Uterus (tissue), 2 donors: ENCODE data around the gene NCAM2.

Source experiments
- CTCF ChIP-seq, 4 experiments: fragments of 200-600 bp in 2 of 4; fragments of 450-650 bp in 2 of 4; sonication (generic) in 2 of 4; IDR thresholded peaks; one replicate each; pipeline ENCODE4 v1.5.1; 2016 to 2019; ENCODE audit warnings: antibody characterized with exemption in 4 of 4, mild to moderate bottlenecking in 2 of 4, moderate library complexity in 1 of 4
- POLR2A ChIP-seq, 2 donors: fragments of 450-650 bp; IDR thresholded peaks; one replicate each; pipeline ENCODE4 v1.6.1; 2016; ENCODE audit warnings: antibody characterized with exemption in 2 of 2, mild to moderate bottlenecking in 1 of 2, moderate library complexity in 1 of 2

DNA sequence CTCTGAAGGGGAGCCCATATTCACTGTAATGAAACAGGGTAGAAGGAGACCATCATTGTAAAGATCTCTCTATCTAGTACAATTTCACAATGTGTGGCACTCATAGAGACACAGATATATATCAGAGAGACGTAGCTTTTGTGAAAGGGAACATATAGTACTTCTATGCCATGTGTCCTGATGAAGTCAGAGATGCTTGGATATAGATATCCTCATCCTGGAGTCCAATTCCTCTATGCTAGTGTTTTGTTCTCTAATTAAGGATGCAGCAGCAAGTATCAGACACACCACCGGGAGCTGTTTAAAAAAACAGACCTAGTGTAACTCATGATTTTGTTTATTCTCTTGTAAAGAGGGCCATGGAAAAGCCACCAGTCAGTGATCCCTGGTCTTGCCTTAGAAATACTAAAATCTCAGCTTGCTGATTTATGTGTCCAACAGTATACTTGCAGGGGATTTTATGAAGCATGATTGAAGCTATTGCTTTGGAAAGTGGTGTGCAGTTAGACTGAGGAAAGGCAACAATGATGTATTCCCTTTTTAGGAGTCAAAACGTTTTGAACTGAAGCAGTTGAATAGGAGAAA lies 2.5 kb downstream of the NCAM2 start:
- no peak for TF ChIP-seq CTCF (IDR thresholded peaks at IDR 0.05)
- no peak for TF ChIP-seq POLR2A (IDR thresholded peaks at IDR 0.05)
